Tongue (tissue), 2 donors: ENCODE measurements around the gene BCLAF1. TPM values are rescaled to one million over a fixed set of nuclear protein-coding genes. Genes with fewer than 3 reads are reported as not detected.
"Not testable (repeated sequence)": the region's sequence is repeated elsewhere in the genome, so short reads cannot be mapped to it uniquely, and the experiment has no call there.

Source experiments
- DNase-seq: peaks from one replicate; pipeline ENCODE4 v3.0.0-alpha.2; 2015
- total RNA-seq: library from RNA; depleted of rRNA; stranded (reverse); fragments of >200 nt; gene quantifications from one replicate; pipeline ENCODE4 v1.2.3, GENCODE V29; 2014

BCLAF1 gene
- total RNA-seq, 1 donor from 2014 or later: 244 TPM

- no peak for DNase-seq
Measured at GRCh38 chr6:136244061-136244616, 45.5 kb downstream of the BCLAF1 start.

GRCh38 chr6:136236466-136237293 lies 53.0 kb downstream of the BCLAF1 start:
- DNase-seq: no peak

- DNase-seq: no peak
Measured at GRCh38 chr6:136235233-136235564, 54.4 kb downstream of the BCLAF1 start.

GRCh38 chr6:136232701-136233100 lies 56.9 kb downstream of the BCLAF1 start:
- DNase-seq: no peak

GRCh38 chr6:136230219-136230853 lies 59.3 kb downstream of the BCLAF1 start:
- no peak for DNase-seq

GRCh38 chr6:136228814-136229213 lies 60.8 kb downstream of the BCLAF1 start:
- no peak for DNase-seq

GRCh38 chr6:136226674-136227377 lies 62.8 kb downstream of the BCLAF1 start:
- DNase-seq: no peak

- DNase-seq: peak; percentile 80
Measured at GRCh38 chr6:136226027-136226673, 63.5 kb downstream of the BCLAF1 start.

- DNase-seq: no peak
Measured at GRCh38 chr6:136225496-136225895, 64.2 kb downstream of the BCLAF1 start.

GRCh38 chr6:136224974-136225373 lies 64.7 kb downstream of the BCLAF1 start:
- not testable (repeated sequence) for DNase-seq

GRCh38 chr6:136216503-136217401 lies 72.9 kb downstream of the BCLAF1 start:
- DNase-seq: no peak

- DNase-seq: no peak
Measured at GRCh38 chr6:136213853-136214252, 75.8 kb downstream of the BCLAF1 start.

- DNase-seq: no peak
Measured at GRCh38 chr6:136213012-136213539, 76.6 kb downstream of the BCLAF1 start.

GRCh38 chr6:136212608-136213007 lies 77.0 kb downstream of the BCLAF1 start:
- no peak for DNase-seq

- no peak for DNase-seq
Measured at GRCh38 chr6:136210398-136211165, 79.1 kb downstream of the BCLAF1 start.

- no peak for DNase-seq
Measured at GRCh38 chr6:136209496-136209895, 80.2 kb downstream of the BCLAF1 start.

GRCh38 chr6:136208783-136209182 lies 80.9 kb downstream of the BCLAF1 start:
- DNase-seq: no peak
